CD4-positive, alpha-beta T cell treated with Interleukin-10 for 1 hour (primary cell): Measurements from ENCODE around the gene PRKAR1B.
A peak's percentile ranks its signal among the peaks of the same experiment; 100 is the strongest.
"Not testable (repeated sequence)": the region's sequence is repeated elsewhere in the genome, so short reads cannot be mapped to it uniquely, and the experiment has no call there.

Experiments used
- DNase-seq: peaks from one replicate; pipeline ENCODE4 v3.0.0-alpha.2; 2020

PRKAR1B gene

GRCh38 chr7:618539-619367, 108.3 kb downstream of the PRKAR1B start:
- DNase-seq = peak; percentile 85

GRCh38 chr7:617614-618538, 109.2 kb downstream of the PRKAR1B start:
- DNase-seq = peak; percentile 40

- DNase-seq = no peak
These were observed 113.5 kb downstream of the PRKAR1B start for GRCh38 chr7:613442-614140.

DNA sequence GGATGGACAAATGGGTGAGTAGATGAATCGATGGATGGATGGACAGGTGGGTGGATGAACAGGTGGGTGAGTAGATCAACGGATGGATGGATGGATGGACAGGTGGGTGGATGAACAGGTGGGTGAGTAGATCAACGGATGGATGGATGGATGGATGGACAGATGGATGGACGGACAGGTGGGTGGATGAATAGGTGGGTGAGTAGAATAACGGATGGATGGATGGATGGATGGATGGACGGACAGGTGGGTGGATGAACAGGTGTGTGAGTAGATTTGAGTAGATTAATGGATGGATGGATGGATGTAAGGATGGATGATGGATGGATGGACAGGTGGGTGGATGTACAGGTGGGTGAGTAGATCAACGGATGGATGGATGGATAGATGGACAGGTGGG, 115.2 kb downstream of the PRKAR1B start:
- not testable (repeated sequence) for DNase-seq

- no peak for DNase-seq
These were observed 115.7 kb downstream of the PRKAR1B start for GRCh38 chr7:611281-611810.

GRCh38 chr7:610531-611280, 116.4 kb downstream of the PRKAR1B start:
- DNase-seq = peak; percentile 51

DNA sequence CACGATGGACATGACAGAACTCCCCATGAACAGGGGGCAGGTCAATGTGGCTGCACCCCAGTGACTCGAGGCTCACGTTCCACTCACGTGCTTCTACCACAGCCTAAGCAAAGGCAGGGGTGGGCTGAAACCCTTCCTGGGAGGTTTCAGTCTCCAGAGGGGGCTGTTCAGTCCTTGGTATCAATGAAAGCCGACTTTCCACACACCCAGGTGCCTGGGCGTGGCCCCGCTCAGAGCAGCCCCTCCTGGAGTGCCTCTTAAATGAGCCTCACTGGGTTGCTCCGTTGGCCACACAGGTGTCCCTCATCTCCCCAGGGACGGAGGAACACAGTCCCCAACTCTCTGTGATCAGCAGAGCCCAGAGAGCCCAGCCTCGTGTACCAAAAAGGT, 116.9 kb downstream of the PRKAR1B start:
- DNase-seq = no peak

DNA sequence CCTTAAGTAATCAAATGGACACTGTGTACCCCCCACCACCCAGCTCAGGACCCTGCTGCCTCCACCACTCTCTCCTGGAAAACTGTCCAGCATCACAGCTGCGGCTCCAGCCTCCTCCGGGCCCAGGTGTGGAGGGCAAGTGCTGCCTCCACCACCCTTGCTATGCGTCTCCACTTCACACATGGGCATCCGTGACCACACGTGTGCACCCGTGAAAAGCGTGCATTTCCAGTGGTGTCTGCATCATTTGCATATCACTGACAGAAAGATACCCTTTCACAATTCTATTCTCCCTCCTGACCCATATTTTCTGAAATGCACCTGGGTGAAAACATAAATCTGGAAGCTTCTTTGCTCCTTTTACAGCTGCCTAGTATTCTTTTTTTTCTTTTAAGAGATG, 117.7 kb downstream of the PRKAR1B start:
- DNase-seq = no peak

DNA sequence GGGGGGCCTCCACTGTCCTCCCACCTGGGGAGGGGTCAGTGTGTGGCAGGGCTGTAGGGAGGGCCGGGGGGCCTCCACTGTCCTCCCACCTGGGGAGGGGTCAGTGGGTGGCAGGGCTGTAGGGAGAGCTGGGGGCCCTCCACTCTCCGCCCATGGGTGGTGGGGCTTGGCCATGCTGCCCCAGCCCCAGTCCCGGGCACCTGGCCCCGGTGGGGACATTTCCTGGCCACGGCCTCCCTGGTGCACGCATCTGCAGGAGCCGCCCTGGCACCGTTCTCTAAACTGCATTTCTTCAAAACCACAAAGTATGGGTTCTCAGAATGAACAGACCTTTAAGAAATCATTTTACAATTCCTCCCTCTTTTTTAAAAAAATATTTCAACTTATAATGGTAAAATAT, 118.1 kb downstream of the PRKAR1B start:
- DNase-seq = no peak

DNA sequence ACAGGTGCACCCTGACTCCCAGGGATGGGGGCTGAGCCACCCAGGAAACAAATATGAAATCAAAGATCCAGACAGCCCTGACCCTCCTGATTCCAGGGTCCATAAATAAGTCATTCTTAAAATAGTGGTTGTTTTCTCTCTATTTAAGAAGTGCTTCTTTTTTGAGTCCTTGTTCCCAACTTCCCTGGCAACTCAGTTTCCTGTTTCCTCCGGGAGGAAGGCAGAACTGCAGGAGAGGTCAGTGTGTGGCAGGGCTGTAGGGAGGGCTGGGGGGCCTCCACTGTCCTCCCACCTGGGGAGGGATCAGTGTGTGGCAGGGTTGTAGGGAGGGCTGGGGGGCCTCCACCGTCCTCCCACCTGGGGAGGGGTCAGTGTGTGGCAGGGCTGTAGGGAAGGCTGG, 118.7 kb downstream of the PRKAR1B start:
- no peak for DNase-seq

DNA sequence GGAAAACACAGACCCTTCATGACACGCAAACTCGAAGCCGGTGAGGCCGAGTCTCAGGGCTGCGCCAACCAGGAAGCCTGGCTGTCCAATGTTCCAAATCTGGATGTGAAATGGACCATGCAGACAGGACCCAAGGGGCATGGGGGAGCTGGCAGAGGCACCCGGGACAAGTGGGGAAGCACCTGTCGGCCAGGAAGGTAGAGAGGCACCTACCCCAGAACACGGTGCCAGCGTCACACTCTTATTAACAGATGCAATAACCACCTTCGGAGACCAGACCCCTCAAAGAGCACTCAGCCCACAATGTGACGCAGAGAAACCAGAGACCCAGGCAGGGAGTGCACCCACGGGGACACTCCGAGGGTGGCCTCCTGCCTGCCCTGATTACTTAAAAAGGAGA, 119.1 kb downstream of the PRKAR1B start:
- DNase-seq = peak; percentile 53

DNA sequence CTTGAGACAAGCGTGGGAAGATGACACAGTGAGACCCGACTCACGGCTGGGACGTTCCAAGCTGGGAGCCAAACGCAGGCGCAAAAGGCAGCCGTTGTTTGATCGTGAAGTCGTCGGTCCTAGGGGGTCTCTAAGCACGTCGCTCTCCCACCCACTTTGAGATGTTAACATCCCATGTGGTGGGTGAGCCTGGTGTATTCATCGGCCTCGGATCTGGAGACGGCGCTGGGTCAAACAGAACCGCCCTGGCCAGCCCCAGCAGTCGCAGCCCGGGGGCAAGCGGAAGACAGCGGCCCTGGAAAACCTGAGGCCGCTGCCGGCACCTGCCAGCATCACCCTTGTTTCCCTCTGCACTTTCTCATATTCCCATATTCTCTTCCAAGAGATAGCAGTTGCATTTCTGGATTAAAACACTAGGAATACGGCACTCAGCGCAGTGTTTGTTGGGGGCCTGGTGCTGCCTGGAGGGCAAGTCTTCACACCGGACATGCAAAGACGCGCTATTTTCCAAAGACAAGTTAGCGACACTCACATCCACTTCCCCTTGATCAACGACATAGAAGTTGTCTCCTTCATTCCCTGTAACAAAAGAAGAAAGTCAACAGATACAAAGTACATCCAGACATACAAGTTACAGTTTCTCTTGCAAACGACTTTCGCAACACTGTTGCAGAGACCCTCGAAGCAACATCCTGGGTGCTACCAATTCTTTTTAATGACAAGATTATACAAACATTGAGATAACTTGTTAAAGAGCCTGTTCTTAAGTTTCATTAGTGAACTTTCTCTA, 121.2 kb downstream of the PRKAR1B start:
- DNase-seq = no peak

DNA sequence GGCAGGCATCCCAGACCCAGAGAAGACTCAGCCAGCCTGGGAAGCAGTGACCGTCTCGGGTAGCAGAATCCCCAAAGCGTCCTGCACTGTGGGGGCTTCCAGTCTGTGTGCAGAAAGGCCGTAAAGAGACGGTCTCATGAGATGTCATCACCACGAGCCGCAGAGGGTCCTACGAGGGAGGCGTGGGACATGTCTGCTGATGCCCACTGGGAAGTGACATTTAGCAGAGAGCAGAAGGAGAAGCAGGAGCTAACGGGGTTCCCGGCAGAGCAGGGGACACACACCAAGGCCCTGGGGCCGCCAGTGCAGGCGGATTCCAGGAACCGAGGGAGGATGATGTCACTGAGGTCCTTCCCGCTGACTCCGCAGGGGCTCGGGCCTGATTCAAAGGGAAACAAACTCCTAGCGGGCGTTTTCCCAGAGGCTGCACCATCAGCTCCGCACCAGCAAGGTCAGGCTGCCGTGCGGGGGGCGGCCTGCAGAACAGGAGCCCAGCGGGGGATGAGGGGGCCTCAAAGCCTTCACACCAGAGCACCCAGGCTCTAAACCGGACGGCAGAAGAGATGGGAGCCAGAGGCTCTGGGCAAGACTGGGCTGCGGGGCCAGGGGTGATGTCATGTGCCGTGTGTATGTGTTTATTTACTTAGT, 122.1 kb downstream of the PRKAR1B start:
- peak; percentile 54 for DNase-seq

DNA sequence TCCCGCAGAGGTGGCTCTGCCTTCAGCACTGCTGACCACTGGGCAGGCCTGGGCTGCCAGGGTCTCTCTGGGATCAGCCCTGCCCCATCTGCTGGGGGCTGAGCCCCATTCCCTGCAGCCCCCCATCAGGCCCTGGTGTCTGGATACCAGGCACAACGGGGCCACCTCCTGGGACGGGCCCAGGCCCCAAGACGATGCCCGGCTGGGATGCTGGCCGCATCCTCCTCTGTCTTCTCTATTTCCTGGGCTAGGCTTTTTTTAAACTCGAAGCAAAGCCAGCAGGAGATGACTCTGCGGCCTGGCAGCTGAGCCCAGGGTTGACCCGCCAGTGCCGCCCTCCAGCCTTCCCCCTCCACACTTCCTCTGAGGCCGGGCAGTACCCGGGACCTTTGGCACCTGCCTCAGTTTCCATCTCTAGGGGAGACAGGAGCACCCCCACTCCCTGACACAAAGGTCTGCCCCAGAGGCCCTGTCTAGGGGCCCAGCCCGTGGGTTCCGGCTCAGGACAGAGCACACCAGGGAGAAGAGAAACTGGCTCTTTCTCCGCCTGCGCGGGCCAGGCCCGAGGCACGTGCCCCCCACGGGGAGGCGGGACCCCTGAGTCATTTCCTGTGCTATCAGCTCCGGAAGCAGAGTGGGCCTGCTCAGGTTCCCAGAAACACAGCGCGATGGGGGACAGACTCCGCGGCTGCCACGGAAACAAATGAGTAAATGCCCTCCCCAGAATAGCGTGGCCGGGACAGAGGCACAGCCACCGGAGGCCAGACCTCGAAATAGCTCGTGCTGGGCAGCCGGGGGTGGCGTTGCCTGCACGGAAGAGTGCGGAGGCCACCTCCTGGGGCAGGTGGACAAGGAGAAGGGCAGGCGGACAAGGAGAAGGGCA, 122.8 kb downstream of the PRKAR1B start:
- DNase-seq = peak; percentile 96

GRCh38 chr7:603152-603951, 123.7 kb downstream of the PRKAR1B start:
- DNase-seq = peak; percentile 80

GRCh38 chr7:602341-603141, 124.5 kb downstream of the PRKAR1B start:
- DNase-seq = peak; percentile 58

GRCh38 chr7:601595-602340, 125.3 kb downstream of the PRKAR1B start:
- peak; percentile 91 for DNase-seq
